ENCODE data around the gene KLHL13. TPM values are rescaled to one million over a fixed set of nuclear protein-coding genes. Genes with fewer than 3 reads are reported as not detected.

The KLHL13 gene
- total and polyA plus RNA-seq, 10 of the 15 experiments (the other 5 are each of a cell fraction or from before 2014, with no cell fraction given): 8.2 to 34.1 (median 13.8) TPM

DNA sequence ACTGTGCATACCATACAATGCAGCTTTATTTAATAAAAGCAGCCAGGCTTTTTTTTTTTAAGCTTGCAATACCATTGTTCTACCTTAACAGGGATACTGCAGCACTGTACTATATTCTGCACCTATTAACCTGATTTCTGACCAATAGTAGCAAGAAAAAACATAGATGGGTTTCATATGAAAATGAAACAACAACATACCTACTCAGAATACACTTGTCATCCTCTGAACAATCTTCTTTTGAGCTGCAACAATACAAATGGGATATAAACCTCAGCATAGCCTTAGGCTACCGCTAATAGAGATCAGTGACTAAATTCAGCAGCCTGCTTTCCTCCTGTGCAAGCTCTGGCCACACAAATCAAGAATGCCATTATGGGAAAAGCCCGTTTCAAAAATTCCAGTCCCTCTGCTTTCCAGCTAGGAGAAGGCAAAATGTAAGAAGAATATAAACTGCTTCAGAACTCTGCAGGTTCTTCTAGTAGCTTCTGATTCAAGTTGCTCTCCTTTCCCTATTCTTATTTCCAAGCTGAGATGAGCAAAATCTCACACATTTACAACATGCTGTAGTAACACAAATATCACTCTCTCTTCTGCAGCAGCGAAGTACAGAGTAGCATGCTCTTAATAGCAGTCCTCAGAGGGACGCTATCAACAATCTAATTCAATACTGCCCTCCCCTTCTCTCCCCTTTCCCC lies 143.4 kb downstream of the KLHL13 start:
- Histone ChIP-seq H3K9me3 (replicated peaks; ENCODE audit: control insufficient read depth, insufficient read depth, low read length) (no peaks in the 10 kb centered on the region), H3K4me2 (ENCODE audit: control insufficient read depth, insufficient read depth) (no peak overlapping the region), H3K4me1 (ENCODE audit: control insufficient read depth, insufficient read depth, low read length) (no peaks in the 10 kb centered on the region), H4K20me1 (ENCODE audit: control insufficient read depth, insufficient read depth) (no peaks in the 10 kb centered on the region), H3K27ac (ENCODE audit: control insufficient read depth, insufficient read depth) (no peak overlapping the region), H3K36me3 (ENCODE audit: control insufficient read depth in 2 of 2, insufficient read depth in 2 of 2, low read length in 1 of 2) (no peaks in the 10 kb centered on the region), H2AFZ (ENCODE audit: control insufficient read depth, low read depth, low read length) (no peak overlapping the region), H3K4me3 (no peak overlapping the region), H3K9ac (ENCODE audit: control insufficient read depth, insufficient read depth, low read length) (no peak overlapping the region), H3K27me3 (replicated peaks in 1 of 2; ENCODE audit: control insufficient read depth in 2 of 2, insufficient read depth in 2 of 2, low read length in 1 of 2) (no peaks in the 10 kb centered on the region), H3K79me2 (ENCODE audit: control insufficient read depth, insufficient read depth, low read length) (no peaks in the 10 kb centered on the region)
- no TSS peak for BruUV-seq (replicated peaks)
- intact Hi-C loops (cut with micrococcal nuclease; ENCODE audit: unreplicated experiment): no loop called here
- in situ Hi-C loops (cut with MboI): no loop called here
- ChIA-PET SMC1A (ENCODE audit: uncharacterized antibody, unreplicated experiment) (interaction anchor here (1.3 to 2.1 kb wide), 2 partner anchors 11 to 18 kb away, joined by 5 to 9 read pairs; no protein-coding TSS in a partner anchor), CTCF (interaction anchor here (1.0 to 1.1 kb wide), 2 partner anchors 10 to 11 kb away, joined by 3 to 4 read pairs; no protein-coding TSS in a partner anchor), RAD21 (ENCODE audit: unreplicated experiment) (interaction anchor here (1.3 to 1.7 kb wide), 2 partner anchors 11 to 14 kb away, joined by 4 read pairs; no protein-coding TSS in a partner anchor), POLR2A (no interaction called here)
- 8% methylated on average over 4 of the region's 4 CpGs for WGBS (ENCODE audit: insufficient coverage, insufficient replicate concordance, low lambda C conversion rate, missing lambda C conversion rate)
- ATAC-seq: peak; percentile 79
- FAIRE-seq: no peak
- no peak for DNase-seq (ENCODE audit: low read depth, low spot score)
- no peak for TF ChIP-seq KAT2A (conservative IDR thresholded peaks at IDR 0.05; ENCODE audit: control insufficient read depth, low read depth, low read length)
- TF ChIP-seq, protein P1, sequence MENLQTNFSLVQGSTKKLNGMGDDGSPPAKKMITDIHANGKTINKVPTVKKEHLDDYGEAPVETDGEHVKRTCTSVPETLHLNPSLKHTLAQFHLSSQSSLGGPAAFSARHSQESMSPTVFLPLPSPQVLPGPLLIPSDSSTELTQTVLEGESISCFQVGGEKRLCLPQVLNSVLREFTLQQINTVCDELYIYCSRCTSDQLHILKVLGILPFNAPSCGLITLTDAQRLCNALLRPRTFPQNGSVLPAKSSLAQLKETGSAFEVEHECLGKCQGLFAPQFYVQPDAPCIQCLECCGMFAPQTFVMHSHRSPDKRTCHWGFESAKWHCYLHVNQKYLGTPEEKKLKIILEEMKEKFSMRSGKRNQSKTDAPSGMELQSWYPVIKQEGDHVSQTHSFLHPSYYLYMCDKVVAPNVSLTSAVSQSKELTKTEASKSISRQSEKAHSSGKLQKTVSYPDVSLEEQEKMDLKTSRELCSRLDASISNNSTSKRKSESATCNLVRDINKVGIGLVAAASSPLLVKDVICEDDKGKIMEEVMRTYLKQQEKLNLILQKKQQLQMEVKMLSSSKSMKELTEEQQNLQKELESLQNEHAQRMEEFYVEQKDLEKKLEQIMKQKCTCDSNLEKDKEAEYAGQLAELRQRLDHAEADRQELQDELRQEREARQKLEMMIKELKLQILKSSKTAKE (IDR thresholded peaks at IDR 0.05; ENCODE audit: low read depth, poor library complexity, severe bottlenecking): no peak
- TF ChIP-seq POLR2A (IDR thresholded peaks at IDR 0.05; ENCODE audit: low read depth, low read length): no peak
- TF ChIP-seq RB1 (IDR thresholded peaks at IDR 0.05; ENCODE audit: borderline replicate concordance): no peak
- TF ChIP-seq, protein P2, sequence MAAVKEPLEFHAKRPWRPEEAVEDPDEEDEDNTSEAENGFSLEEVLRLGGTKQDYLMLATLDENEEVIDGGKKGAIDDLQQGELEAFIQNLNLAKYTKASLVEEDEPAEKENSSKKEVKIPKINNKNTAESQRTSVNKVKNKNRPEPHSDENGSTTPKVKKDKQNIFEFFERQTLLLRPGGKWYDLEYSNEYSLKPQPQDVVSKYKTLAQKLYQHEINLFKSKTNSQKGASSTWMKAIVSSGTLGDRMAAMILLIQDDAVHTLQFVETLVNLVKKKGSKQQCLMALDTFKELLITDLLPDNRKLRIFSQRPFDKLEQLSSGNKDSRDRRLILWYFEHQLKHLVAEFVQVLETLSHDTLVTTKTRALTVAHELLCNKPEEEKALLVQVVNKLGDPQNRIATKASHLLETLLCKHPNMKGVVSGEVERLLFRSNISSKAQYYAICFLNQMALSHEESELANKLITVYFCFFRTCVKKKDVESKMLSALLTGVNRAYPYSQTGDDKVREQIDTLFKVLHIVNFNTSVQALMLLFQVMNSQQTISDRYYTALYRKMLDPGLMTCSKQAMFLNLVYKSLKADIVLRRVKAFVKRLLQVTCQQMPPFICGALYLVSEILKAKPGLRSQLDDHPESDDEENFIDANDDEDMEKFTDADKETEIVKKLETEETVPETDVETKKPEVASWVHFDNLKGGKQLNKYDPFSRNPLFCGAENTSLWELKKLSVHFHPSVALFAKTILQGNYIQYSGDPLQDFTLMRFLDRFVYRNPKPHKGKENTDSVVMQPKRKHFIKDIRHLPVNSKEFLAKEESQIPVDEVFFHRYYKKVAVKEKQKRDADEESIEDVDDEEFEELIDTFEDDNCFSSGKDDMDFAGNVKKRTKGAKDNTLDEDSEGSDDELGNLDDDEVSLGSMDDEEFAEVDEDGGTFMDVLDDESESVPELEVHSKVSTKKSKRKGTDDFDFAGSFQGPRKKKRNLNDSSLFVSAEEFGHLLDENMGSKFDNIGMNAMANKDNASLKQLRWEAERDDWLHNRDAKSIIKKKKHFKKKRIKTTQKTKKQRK (IDR thresholded peaks at IDR 0.05; ENCODE audit: low read depth, low read length): no peak
- TF ChIP-seq BCLAF1 (IDR thresholded peaks at IDR 0.05): no peak
- no peak for TF ChIP-seq MXI1 (IDR thresholded peaks at IDR 0.05; ENCODE audit: low read depth, low read length)
- TF ChIP-seq, protein P3, sequence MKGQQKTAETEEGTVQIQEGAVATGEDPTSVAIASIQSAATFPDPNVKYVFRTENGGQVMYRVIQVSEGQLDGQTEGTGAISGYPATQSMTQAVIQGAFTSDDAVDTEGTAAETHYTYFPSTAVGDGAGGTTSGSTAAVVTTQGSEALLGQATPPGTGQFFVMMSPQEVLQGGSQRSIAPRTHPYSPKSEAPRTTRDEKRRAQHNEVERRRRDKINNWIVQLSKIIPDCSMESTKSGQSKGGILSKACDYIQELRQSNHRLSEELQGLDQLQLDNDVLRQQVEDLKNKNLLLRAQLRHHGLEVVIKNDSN (IDR thresholded peaks at IDR 0.05; ENCODE audit: borderline replicate concordance, extremely low read length, insufficient read depth, low read depth, low read length): no peak

Data from GM12878 (cell line).